H9 (cell line): ENCODE data around the gene DBH. TPM values are rescaled to one million over a fixed set of nuclear protein-coding genes. Genes with fewer than 3 reads are reported as not detected.

Experiments
- DNase-seq: peaks from one replicate; pipeline ENCODE4 v3.0.0-alpha.2; 2017
- H2AFZ ChIP-seq: one replicate; pipeline ENCODE4 v1.6.1; 2013; ENCODE audit warnings: mild to moderate bottlenecking, low read length, control low read depth, moderate library complexity
- H2AK5ac ChIP-seq: 2 replicates; pipeline ENCODE4 v1.6.1; 2013; ENCODE audit warnings: low read length, control low read depth, mixed read lengths; ENCODE audit not compliant: insufficient read length
- H2BK120ac ChIP-seq: one replicate; pipeline ENCODE4 v1.6.1; 2013; ENCODE audit warnings: low read depth, mild to moderate bottlenecking, low read length, control low read depth, inconsistent platforms; ENCODE audit not compliant: poor library complexity, severe bottlenecking
- H2BK12ac ChIP-seq: 2 replicates; pipeline ENCODE4 v1.6.1; 2013; ENCODE audit warnings: low read length, control low read depth, mixed read lengths, low read depth; ENCODE audit not compliant: insufficient read length
- H2BK15ac ChIP-seq: 2 replicates; pipeline ENCODE4 v1.6.1; 2013; ENCODE audit warnings: low read depth, low read length, control low read depth
- H2BK20ac ChIP-seq: one replicate; pipeline ENCODE4 v1.6.1; 2013; ENCODE audit warnings: low read depth, mild to moderate bottlenecking, low read length, control low read depth, inconsistent platforms; ENCODE audit not compliant: poor library complexity, severe bottlenecking
- H2BK5ac ChIP-seq: 2 replicates; pipeline ENCODE4 v1.6.1; 2013; ENCODE audit warnings: low read length, control low read depth, mixed read lengths; ENCODE audit not compliant: insufficient read length
- H3K14ac ChIP-seq: 2 replicates; pipeline ENCODE4 v1.6.1; 2013; ENCODE audit warnings: low read length, control low read depth; ENCODE audit not compliant: insufficient read depth
- H3K18ac ChIP-seq: 2 replicates; pipeline ENCODE4 v1.6.1; 2013; ENCODE audit warnings: low read depth, mild to moderate bottlenecking, mixed read lengths, low read length, control low read depth; ENCODE audit not compliant: insufficient read length
- H3K23ac ChIP-seq: 2 replicates; pipeline ENCODE4 v1.6.1; 2013; ENCODE audit warnings: low read length, control low read depth, mixed read lengths, low read depth; ENCODE audit not compliant: insufficient read length
- H3K23me2 ChIP-seq: 2 replicates; pipeline ENCODE4 v1.6.1; 2013; ENCODE audit warnings: low read depth, mild to moderate bottlenecking, mixed read lengths, low read length, control low read depth; ENCODE audit not compliant: insufficient read length, poor library complexity, severe bottlenecking
- H3K27ac ChIP-seq: 2 replicates; pipeline ENCODE4 v1.5.1; 2013; ENCODE audit warnings: low read length, control low read depth, mixed read lengths, low read depth; ENCODE audit not compliant: insufficient read length
- H3K27me3 ChIP-seq: 2 replicates; pipeline ENCODE4 v1.6.1; 2013; ENCODE audit warnings: low read length, control low read depth, inconsistent platforms; ENCODE audit not compliant: insufficient read depth
- H3K4ac ChIP-seq: 2 replicates; pipeline ENCODE4 v1.6.1; 2013; ENCODE audit warnings: low read depth, mild to moderate bottlenecking, control low read depth, inconsistent platforms, low read length, moderate library complexity
- H3K4me1 ChIP-seq: 2 replicates; pipeline ENCODE4 v1.6.1; 2013; ENCODE audit warnings: low read length, control low read depth, inconsistent platforms; ENCODE audit not compliant: insufficient read depth
- H3K4me2 ChIP-seq: 2 replicates; pipeline ENCODE4 v1.6.1; 2013; ENCODE audit warnings: low read length, control low read depth, mixed read lengths; ENCODE audit not compliant: insufficient read length, insufficient read depth
- H3K56ac ChIP-seq: 2 replicates; pipeline ENCODE4 v1.6.1; 2013; ENCODE audit warnings: low read depth, mild to moderate bottlenecking, mixed read lengths, low read length, control low read depth; ENCODE audit not compliant: insufficient read length
- H3K79me1 ChIP-seq: 2 replicates; pipeline ENCODE4 v1.6.1; 2013; ENCODE audit warnings: low read depth, mild to moderate bottlenecking, moderate library complexity, low read length, control low read depth, inconsistent platforms; ENCODE audit not compliant: insufficient read depth, poor library complexity, severe bottlenecking
- H3K79me2 ChIP-seq: 2 replicates; pipeline ENCODE4 v1.6.1; 2013; ENCODE audit warnings: low read length, control low read depth, inconsistent platforms; ENCODE audit not compliant: insufficient read depth
- H3K9ac ChIP-seq: 2 replicates; pipeline ENCODE4 v1.6.1; 2013; ENCODE audit warnings: low read length, control low read depth, mixed read lengths; ENCODE audit not compliant: insufficient read length; ENCODE audit errors: extremely low read depth
- H3K9me3 ChIP-seq: one replicate; pipeline ENCODE4 v1.6.1; 2013; ENCODE audit warnings: low read depth, low read length, inconsistent platforms; ENCODE audit not compliant: control insufficient read depth
- H3T11ph ChIP-seq: one replicate; pipeline ENCODE4 v1.6.1; 2013; ENCODE audit warnings: mild to moderate bottlenecking, low read length, control low read depth, inconsistent platforms
- H4K20me1 ChIP-seq: one replicate; pipeline ENCODE4 v1.6.1; 2013; ENCODE audit not compliant: control insufficient read depth, insufficient read length, insufficient read depth
- H4K5ac ChIP-seq: 2 replicates; pipeline ENCODE4 v1.6.1; 2013; ENCODE audit warnings: low read depth, mild to moderate bottlenecking, mixed read lengths, low read length, control low read depth; ENCODE audit not compliant: insufficient read length
- H4K8ac ChIP-seq: replicated peaks from 2 replicates; pipeline ENCODE4 v1.6.1; 2013; ENCODE audit warnings: low read length, control low read depth, mixed read lengths, low read depth; ENCODE audit not compliant: insufficient read length
- H4K91ac ChIP-seq: 2 replicates; pipeline ENCODE4 v1.6.1; 2013; ENCODE audit warnings: low read depth, mild to moderate bottlenecking, moderate library complexity, mixed read lengths, low read length, control low read depth; ENCODE audit not compliant: insufficient read length
- H3K27ac Mint-ChIP-seq, 3 experiments: 2 replicates in 2 of 3; 3 replicates in 1 of 3; pipeline ENCODE4 v1.8.0; 2020 to 2021; ENCODE audit warnings: mixed read lengths in 3 of 3, mild to moderate bottlenecking in 1 of 3, moderate library complexity in 1 of 3
- H3K27me3 Mint-ChIP-seq: 2 replicates; pipeline ENCODE4 v1.8.0; 2021; ENCODE audit warnings: low read depth, mild to moderate bottlenecking, moderate library complexity, mixed read lengths
- H3K36me3 Mint-ChIP-seq, 3 experiments: 2 replicates in 2 of 3; 3 replicates in 1 of 3; pipeline ENCODE4 v1.8.0; 2020 to 2021; ENCODE audit warnings: low read depth in 3 of 3, mixed read lengths in 3 of 3; ENCODE audit not compliant: insufficient read depth in 1 of 3
- H3K4me1 Mint-ChIP-seq, 2 experiments: 2 replicates each; pipeline ENCODE4 v1.8.0; 2020; ENCODE audit warnings: mixed read lengths in 2 of 2
- H3K4me3 Mint-ChIP-seq, 2 experiments: 2 replicates in 1 of 2; 3 replicates in 1 of 2; pipeline ENCODE4 v1.8.0; 2020 to 2021; ENCODE audit warnings: mild to moderate bottlenecking in 2 of 2, mixed read lengths in 2 of 2, moderate library complexity in 1 of 2
- H3K9me3 Mint-ChIP-seq, 2 experiments: 2 replicates in 1 of 2; 3 replicates in 1 of 2; pipeline ENCODE4 v1.8.0; 2020; ENCODE audit warnings: mild to moderate bottlenecking in 2 of 2, mixed read lengths in 2 of 2, moderate library complexity in 1 of 2
- WGBS: extraction: QIAGEN DNeasy Blood & Tissue Kit; methylation state at CpG from one replicate; pipeline ENCODE4 v1.1.7; 2013; ENCODE audit warnings: missing lambda C conversion rate, low lambda C conversion rate, mixed read lengths; ENCODE audit not compliant: insufficient read length; ENCODE audit errors: extremely low coverage; 5-methylcytosine and 5-hydroxymethylcytosine counted together
- total RNA-seq: library from RNA; stranded (reverse); gene quantifications from 2 replicates; pipeline ENCODE4 v1.2.1, GENCODE V29; 2021
- TF ChIP-seq, protein P1 (sequence below): fragments of 200-600 bp; sonication (generic); conservative IDR thresholded peaks from 3 replicates; pipeline ENCODE4 v1.8.0; 2021; ENCODE audit warnings: antibody characterized with exemption, mild to moderate bottlenecking

Gene DBH
- total RNA-seq, 1 experiment from 2014 or later, result not detected

DNA sequence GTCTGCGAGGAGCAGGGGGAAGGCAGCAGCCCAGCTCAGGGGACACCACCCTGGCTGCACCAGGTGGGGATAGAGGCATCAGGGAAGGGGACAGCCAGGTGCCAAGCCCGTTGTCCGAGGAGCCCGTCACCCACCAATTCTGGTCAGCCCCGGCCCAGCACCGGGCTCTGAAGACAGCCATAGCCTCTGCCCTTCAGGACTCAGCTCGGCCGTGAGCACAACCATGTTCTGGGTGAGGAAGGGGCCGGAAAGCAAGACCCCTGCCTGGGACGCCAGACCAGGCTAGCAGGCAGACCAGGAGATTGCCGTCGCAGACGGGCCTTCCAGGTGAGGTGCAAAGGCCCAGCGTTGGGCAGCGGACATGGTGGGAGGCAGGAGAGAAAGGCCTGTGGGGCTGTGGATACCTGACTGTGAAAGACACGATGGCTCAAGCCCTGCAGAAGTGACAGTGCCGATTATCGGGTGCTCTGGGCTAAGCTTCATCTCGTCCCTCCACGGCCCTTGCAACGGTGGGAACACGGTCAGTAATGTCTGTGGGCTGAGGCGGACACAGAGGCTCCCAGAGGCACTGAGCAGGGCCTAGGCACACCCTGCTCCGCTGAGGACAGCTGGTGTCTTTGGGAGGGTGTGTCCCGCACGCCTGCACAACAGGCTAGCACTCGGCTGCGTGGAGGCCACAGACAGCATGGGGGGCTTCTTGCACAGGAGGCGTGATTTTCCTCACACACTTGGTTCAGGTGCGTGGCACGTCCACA is 36.5 kb downstream of the DBH start:
- no peak overlapping the region for H2BK20ac ChIP-seq
- H3K27ac ChIP-seq, result no peak overlapping the region
- H4K5ac ChIP-seq, result no peak overlapping the region
- H2BK5ac ChIP-seq, result no peak overlapping the region
- H3K27me3 Mint-ChIP-seq, result no peaks in the 10 kb centered on the region; the same call in none of the 2 replicates
- no peak overlapping the region for H2BK15ac ChIP-seq
- no peak overlapping the region; a peak in 1 of 7 replicates for H3K27ac Mint-ChIP-seq
- TF ChIP-seq, protein P1, sequence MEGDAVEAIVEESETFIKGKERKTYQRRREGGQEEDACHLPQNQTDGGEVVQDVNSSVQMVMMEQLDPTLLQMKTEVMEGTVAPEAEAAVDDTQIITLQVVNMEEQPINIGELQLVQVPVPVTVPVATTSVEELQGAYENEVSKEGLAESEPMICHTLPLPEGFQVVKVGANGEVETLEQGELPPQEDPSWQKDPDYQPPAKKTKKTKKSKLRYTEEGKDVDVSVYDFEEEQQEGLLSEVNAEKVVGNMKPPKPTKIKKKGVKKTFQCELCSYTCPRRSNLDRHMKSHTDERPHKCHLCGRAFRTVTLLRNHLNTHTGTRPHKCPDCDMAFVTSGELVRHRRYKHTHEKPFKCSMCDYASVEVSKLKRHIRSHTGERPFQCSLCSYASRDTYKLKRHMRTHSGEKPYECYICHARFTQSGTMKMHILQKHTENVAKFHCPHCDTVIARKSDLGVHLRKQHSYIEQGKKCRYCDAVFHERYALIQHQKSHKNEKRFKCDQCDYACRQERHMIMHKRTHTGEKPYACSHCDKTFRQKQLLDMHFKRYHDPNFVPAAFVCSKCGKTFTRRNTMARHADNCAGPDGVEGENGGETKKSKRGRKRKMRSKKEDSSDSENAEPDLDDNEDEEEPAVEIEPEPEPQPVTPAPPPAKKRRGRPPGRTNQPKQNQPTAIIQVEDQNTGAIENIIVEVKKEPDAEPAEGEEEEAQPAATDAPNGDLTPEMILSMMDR, result no peak
- no peak overlapping the region for H3K4me2 ChIP-seq
- no peaks in the 10 kb centered on the region for H3K23me2 ChIP-seq
- no peak overlapping the region for H3K56ac ChIP-seq
- H3K18ac ChIP-seq, result no peak overlapping the region
- no peak overlapping the region for H3K9ac ChIP-seq
- WGBS, result no CpG with 5 or more reads among the region's 31 CpGs
- no peak overlapping the region for H2AK5ac ChIP-seq
- H3K27me3 ChIP-seq, result no peaks in the 10 kb centered on the region
- H3K4me1 ChIP-seq, result peaks cover 4% of the 10 kb centered on the region; the same call in 1 of the 2 replicates
- no peaks in the 10 kb centered on the region for H3K9me3 ChIP-seq
- H3K4me3 Mint-ChIP-seq, result no peak overlapping the region
- H4K20me1 ChIP-seq, result no peaks in the 10 kb centered on the region
- peaks cover 2 to 8% of the 10 kb centered on the region in 2 experiments; a peak in 3 of 5 replicates for H3K9me3 Mint-ChIP-seq
- H4K91ac ChIP-seq, result no peak overlapping the region
- no peak for DNase-seq
- no peak overlapping the region for H2BK120ac ChIP-seq
- H3K4me1 Mint-ChIP-seq, result peaks cover 20 to 22% of the 10 kb centered on the region in 2 experiments
- H4K8ac ChIP-seq, result no peak overlapping the region
- H2BK12ac ChIP-seq, result no peak overlapping the region
- no peaks in the 10 kb centered on the region for H3K79me2 ChIP-seq
- no peak overlapping the region for H2AFZ ChIP-seq
- H3K79me1 ChIP-seq, result no peaks in the 10 kb centered on the region
- no peak overlapping the region for H3K4ac ChIP-seq
- no peak overlapping the region for H3K14ac ChIP-seq
- peaks cover 3 to 12% (median 3%) of the 10 kb centered on the region in 3 experiments; a peak in 6 of 7 replicates for H3K36me3 Mint-ChIP-seq
- no peak overlapping the region for H3K23ac ChIP-seq
- no peak overlapping the region for H3T11ph ChIP-seq
